Activated CD8-positive, alpha-beta memory T cell treated with anti-CD3 and anti-CD28 coated beads, Interleukin-2, amount 10 ng/mL, durations not matched to agents 7 days and 5 days (primary cell): ENCODE data around the gene PGR. TPM values are rescaled to one million over a fixed set of nuclear protein-coding genes. Genes with fewer than 3 reads are reported as not detected.

Source experiments
- ATAC-seq: fragments of 150-1000 bp; cut with Tn5 transposase; one replicate; pipeline ENCODE4 v1.10.0; 2021; ENCODE audit warnings: moderate library complexity
- CTCF ChIA-PET: fragments of 350-600 bp; sonication (Branson Sonifier 250); formaldehyde crosslinking; loops from one replicate; lab custom pipeline; 2021; ENCODE audit warnings: antibody characterized with exemption; lab: Charles Lee
- DNase-seq: peaks from one replicate; pipeline ENCODE4 v3.0.0-alpha.2; 2020
- H3K27ac Mint-ChIP-seq: one replicate; pipeline ENCODE4 v1.8.0; 2021; ENCODE audit warnings: mild to moderate bottlenecking, mixed read lengths
- H3K27me3 Mint-ChIP-seq: one replicate; pipeline ENCODE4 v1.8.0; 2021; ENCODE audit warnings: mixed read lengths
- H3K36me3 Mint-ChIP-seq: one replicate; pipeline ENCODE4 v1.8.0; 2021; ENCODE audit warnings: mild to moderate bottlenecking, mixed read lengths
- H3K4me1 Mint-ChIP-seq: one replicate; pipeline ENCODE4 v1.8.0; 2021; ENCODE audit warnings: mixed read lengths
- H3K4me3 Mint-ChIP-seq: one replicate; pipeline ENCODE4 v1.8.0; 2021; ENCODE audit warnings: mild to moderate bottlenecking, moderate library complexity, mixed read lengths
- H3K9me3 Mint-ChIP-seq: one replicate; pipeline ENCODE4 v1.8.0; 2022; ENCODE audit warnings: low read depth, mixed read lengths
- total RNA-seq, 2 experiments: library from RNA; stranded (reverse); gene quantifications; one replicate each; pipeline ENCODE4 v1.2.3, GENCODE V29; 2021

Gene PGR
- total RNA-seq, 2 experiments from 2014 or later = not detected

- no peak for ATAC-seq
- Mint-ChIP-seq H3K4me1 (no peaks in the 10 kb centered on the region), H3K4me3 (no peak overlapping the region), H3K27ac (no peak overlapping the region), H3K36me3 (no peaks in the 10 kb centered on the region), H3K9me3 (peaks cover 7% of the 10 kb centered on the region), H3K27me3 (no peaks in the 10 kb centered on the region)
- no peak for DNase-seq
- CTCF ChIA-PET = no interaction called here
Measured at GRCh38 chr11:101049813-101050212, 79.8 kb downstream of the PGR start.

- H3K4me3 Mint-ChIP-seq = no peak overlapping the region
- no peak for DNase-seq
- no peak overlapping the region for H3K27ac Mint-ChIP-seq
- H3K9me3 Mint-ChIP-seq = peaks cover 9% of the 10 kb centered on the region
- CTCF ChIA-PET = no interaction called here
- ATAC-seq = no peak
- H3K27me3 Mint-ChIP-seq = no peaks in the 10 kb centered on the region
- H3K4me1 Mint-ChIP-seq = no peaks in the 10 kb centered on the region
- H3K36me3 Mint-ChIP-seq = no peaks in the 10 kb centered on the region
Measured at GRCh38 chr11:101049123-101049522, 80.5 kb downstream of the PGR start.

- Mint-ChIP-seq H3K4me1 (no peaks in the 10 kb centered on the region), H3K4me3 (no peak overlapping the region), H3K27ac (no peak overlapping the region), H3K9me3 (peaks cover 10% of the 10 kb centered on the region), H3K36me3 (no peaks in the 10 kb centered on the region), H3K27me3 (no peaks in the 10 kb centered on the region)
- CTCF ChIA-PET = no interaction called here
- no peak for DNase-seq
- no peak for ATAC-seq
Measured at GRCh38 chr11:101048479-101048878, 81.1 kb downstream of the PGR start.

GRCh38 chr11:101046947-101047346 is 82.7 kb downstream of the PGR start:
- no peak for ATAC-seq
- Mint-ChIP-seq H3K4me3 (no peak overlapping the region), H3K27me3 (no peaks in the 10 kb centered on the region), H3K36me3 (no peaks in the 10 kb centered on the region), H3K27ac (no peak overlapping the region), H3K9me3 (peaks cover 10% of the 10 kb centered on the region), H3K4me1 (no peaks in the 10 kb centered on the region)
- CTCF ChIA-PET = no interaction called here
- no peak for DNase-seq

GRCh38 chr11:101045415-101045814 is 84.2 kb downstream of the PGR start:
- H3K4me3 Mint-ChIP-seq = no peak overlapping the region
- H3K27ac Mint-ChIP-seq = no peak overlapping the region
- no peaks in the 10 kb centered on the region for H3K4me1 Mint-ChIP-seq
- no peaks in the 10 kb centered on the region for H3K36me3 Mint-ChIP-seq
- H3K27me3 Mint-ChIP-seq = no peaks in the 10 kb centered on the region
- H3K9me3 Mint-ChIP-seq = peaks cover 12% of the 10 kb centered on the region
- CTCF ChIA-PET = no interaction called here
- no peak for DNase-seq
- ATAC-seq = no peak

- H3K27me3 Mint-ChIP-seq = no peaks in the 10 kb centered on the region
- H3K4me1 Mint-ChIP-seq = no peaks in the 10 kb centered on the region
- CTCF ChIA-PET = no interaction called here
- DNase-seq (no peak), ATAC-seq (no peak)
- H3K27ac Mint-ChIP-seq = no peak overlapping the region
- peaks cover 10% of the 10 kb centered on the region for H3K9me3 Mint-ChIP-seq
- no peak overlapping the region for H3K4me3 Mint-ChIP-seq
- H3K36me3 Mint-ChIP-seq = no peaks in the 10 kb centered on the region
Measured at GRCh38 chr11:101043940-101044339, 85.7 kb downstream of the PGR start.

- Mint-ChIP-seq H3K4me1 (no peaks in the 10 kb centered on the region), H3K36me3 (no peaks in the 10 kb centered on the region), H3K27ac (no peak overlapping the region), H3K4me3 (no peak overlapping the region), H3K9me3 (peaks cover 4% of the 10 kb centered on the region), H3K27me3 (no peaks in the 10 kb centered on the region)
- CTCF ChIA-PET = no interaction called here
- no peak for DNase-seq
- ATAC-seq = no peak
Measured at GRCh38 chr11:101035872-101036271, 93.7 kb downstream of the PGR start.

GRCh38 chr11:101034076-101034475 is 95.5 kb downstream of the PGR start:
- H3K36me3 Mint-ChIP-seq = no peaks in the 10 kb centered on the region
- CTCF ChIA-PET = no interaction called here
- DNase-seq = no peak
- peaks cover 6% of the 10 kb centered on the region for H3K9me3 Mint-ChIP-seq
- no peak overlapping the region for H3K4me3 Mint-ChIP-seq
- no peak overlapping the region for H3K27ac Mint-ChIP-seq
- H3K27me3 Mint-ChIP-seq = no peaks in the 10 kb centered on the region
- no peak for ATAC-seq
- H3K4me1 Mint-ChIP-seq = no peaks in the 10 kb centered on the region

GRCh38 chr11:101032991-101033390 is 96.6 kb downstream of the PGR start:
- no peak overlapping the region for H3K4me3 Mint-ChIP-seq

GRCh38 chr11:101031713-101032112 is 97.9 kb downstream of the PGR start:
- Mint-ChIP-seq H3K36me3 (no peaks in the 10 kb centered on the region), H3K27me3 (no peaks in the 10 kb centered on the region), H3K9me3 (peaks cover 4% of the 10 kb centered on the region), H3K27ac (no peak overlapping the region), H3K4me1 (no peaks in the 10 kb centered on the region), H3K4me3 (no peak overlapping the region)
- ATAC-seq (no peak), DNase-seq (no peak)
- CTCF ChIA-PET = no interaction called here

More at GRCh38 chr11:101032991-101033390, 96.6 kb downstream of the PGR start:
- H3K36me3 Mint-ChIP-seq = no peaks in the 10 kb centered on the region
- no peaks in the 10 kb centered on the region for H3K4me1 Mint-ChIP-seq
- DNase-seq (no peak), ATAC-seq (no peak)
- H3K9me3 Mint-ChIP-seq = peaks cover 6% of the 10 kb centered on the region
- CTCF ChIA-PET = no interaction called here
- no peak overlapping the region for H3K27ac Mint-ChIP-seq
- H3K27me3 Mint-ChIP-seq = no peaks in the 10 kb centered on the region

- Mint-ChIP-seq H3K27ac (no peak overlapping the region), H3K4me3 (no peak overlapping the region), H3K27me3 (no peaks in the 10 kb centered on the region), H3K4me1 (no peaks in the 10 kb centered on the region), H3K36me3 (no peaks in the 10 kb centered on the region), H3K9me3 (peaks cover 4% of the 10 kb centered on the region)
- CTCF ChIA-PET = no interaction called here
- no peak for DNase-seq
- ATAC-seq = no peak
Measured at GRCh38 chr11:101030692-101031091, 98.9 kb downstream of the PGR start.

GRCh38 chr11:101030015-101030414 is 99.6 kb downstream of the PGR start:
- H3K4me1 Mint-ChIP-seq = no peaks in the 10 kb centered on the region
- DNase-seq (no peak), ATAC-seq (no peak)
- H3K4me3 Mint-ChIP-seq = no peak overlapping the region
- H3K27ac Mint-ChIP-seq = no peak overlapping the region
- H3K9me3 Mint-ChIP-seq = peaks cover 4% of the 10 kb centered on the region
- H3K27me3 Mint-ChIP-seq = no peaks in the 10 kb centered on the region
- H3K36me3 Mint-ChIP-seq = no peaks in the 10 kb centered on the region
- CTCF ChIA-PET = no interaction called here

GRCh38 chr11:101028644-101029043 is 101.0 kb downstream of the PGR start:
- ATAC-seq (no peak), DNase-seq (no peak)
- Mint-ChIP-seq H3K4me1 (no peaks in the 10 kb centered on the region), H3K36me3 (no peaks in the 10 kb centered on the region), H3K4me3 (no peak overlapping the region), H3K9me3 (peaks cover 4% of the 10 kb centered on the region), H3K27me3 (no peaks in the 10 kb centered on the region), H3K27ac (no peak overlapping the region)
- CTCF ChIA-PET = no interaction called here

GRCh38 chr11:101022256-101022655 is 107.4 kb downstream of the PGR start:
- Mint-ChIP-seq H3K4me3 (no peak overlapping the region), H3K27ac (no peak overlapping the region)
- CTCF ChIA-PET = no interaction called here

GRCh38 chr11:101019870-101020269 is 109.7 kb downstream of the PGR start:
- no peaks in the 10 kb centered on the region for H3K27me3 Mint-ChIP-seq
- no peak overlapping the region for H3K4me3 Mint-ChIP-seq
- H3K4me1 Mint-ChIP-seq = no peaks in the 10 kb centered on the region
- no peak for DNase-seq
- no peak overlapping the region for H3K27ac Mint-ChIP-seq
- no peaks in the 10 kb centered on the region for H3K9me3 Mint-ChIP-seq
- no peaks in the 10 kb centered on the region for H3K36me3 Mint-ChIP-seq
- no peak for ATAC-seq
- CTCF ChIA-PET = no interaction called here

More at GRCh38 chr11:101022256-101022655, 107.4 kb downstream of the PGR start:
- no peak for ATAC-seq
- H3K9me3 Mint-ChIP-seq = no peaks in the 10 kb centered on the region
- H3K36me3 Mint-ChIP-seq = no peaks in the 10 kb centered on the region
- DNase-seq = no peak
- H3K27me3 Mint-ChIP-seq = no peaks in the 10 kb centered on the region
- no peaks in the 10 kb centered on the region for H3K4me1 Mint-ChIP-seq
